Hematopoietic multipotent progenitor cell treated with erythropoietin and hydrocortisone succinate and interleukin-3 and kit ligand, for 6 days (in vitro differentiated cells): ENCODE data around the gene PAIP2B.

Experiments
- DNase-seq: peaks from one replicate; pipeline ENCODE4 v3.0.0-alpha.2; 2015

PAIP2B gene

DNA sequence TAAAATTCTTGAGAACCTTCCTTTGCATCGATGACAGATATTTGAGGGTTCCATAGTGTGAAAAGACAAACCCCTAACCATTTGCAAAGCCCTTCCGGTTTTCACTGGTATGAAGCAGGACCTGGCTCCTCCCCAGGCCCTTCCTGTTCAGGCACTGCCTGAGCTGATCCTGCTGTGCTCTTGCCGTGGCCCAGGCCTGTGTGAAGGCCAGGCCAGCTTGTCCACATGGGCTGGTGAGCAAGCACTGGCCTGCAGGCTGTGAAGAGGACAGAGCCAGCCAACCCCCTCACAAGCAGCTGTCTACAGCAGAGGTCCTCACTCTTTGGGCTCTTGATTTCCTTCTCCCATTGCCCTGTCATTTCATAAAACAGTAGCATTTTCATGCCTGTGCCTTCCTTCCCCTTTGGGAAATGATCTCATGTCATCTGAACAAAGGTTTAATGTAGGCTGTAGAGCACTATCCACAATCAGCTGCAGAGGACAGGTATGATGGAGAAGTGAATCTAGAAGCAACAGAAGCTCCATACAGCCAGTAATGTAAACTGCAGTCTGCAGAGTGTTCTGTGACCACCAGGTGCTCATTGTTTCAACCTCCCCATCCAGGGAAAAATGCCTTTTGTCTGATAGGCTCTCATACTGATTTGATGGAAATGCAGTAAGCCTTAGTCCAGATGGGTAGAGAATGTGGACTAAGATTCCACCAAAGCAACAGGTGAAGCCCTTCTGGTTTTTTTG is 76.7 kb downstream of the PAIP2B start:
- no peak for DNase-seq

DNA sequence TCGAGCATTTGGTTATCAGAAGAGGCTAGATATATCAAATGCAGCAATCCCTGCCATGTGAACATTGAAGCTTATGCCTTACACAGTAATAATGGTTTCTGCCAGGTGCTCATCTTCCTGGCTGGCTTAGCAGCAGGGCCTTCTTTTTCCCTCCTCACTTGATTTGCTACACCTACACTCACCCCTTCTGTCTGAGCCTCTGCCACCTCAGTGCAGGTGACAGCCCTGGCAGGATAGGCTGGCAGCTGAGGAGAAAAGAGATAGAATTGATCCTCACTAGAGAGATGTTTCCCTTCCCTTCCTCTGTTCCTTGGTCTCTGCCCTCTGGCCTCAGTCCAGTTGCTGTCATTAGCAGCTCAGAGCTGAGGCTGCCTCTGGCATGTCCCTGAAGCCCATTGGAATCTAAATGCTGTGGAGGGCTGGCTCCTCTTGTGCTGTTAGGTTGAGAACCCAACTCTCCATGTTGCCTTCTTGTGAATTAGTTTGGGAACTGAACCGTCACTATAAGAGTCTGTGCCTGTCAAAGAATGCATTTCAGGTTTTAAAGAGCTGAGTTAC is 78.3 kb downstream of the PAIP2B start:
- no peak for DNase-seq

DNA sequence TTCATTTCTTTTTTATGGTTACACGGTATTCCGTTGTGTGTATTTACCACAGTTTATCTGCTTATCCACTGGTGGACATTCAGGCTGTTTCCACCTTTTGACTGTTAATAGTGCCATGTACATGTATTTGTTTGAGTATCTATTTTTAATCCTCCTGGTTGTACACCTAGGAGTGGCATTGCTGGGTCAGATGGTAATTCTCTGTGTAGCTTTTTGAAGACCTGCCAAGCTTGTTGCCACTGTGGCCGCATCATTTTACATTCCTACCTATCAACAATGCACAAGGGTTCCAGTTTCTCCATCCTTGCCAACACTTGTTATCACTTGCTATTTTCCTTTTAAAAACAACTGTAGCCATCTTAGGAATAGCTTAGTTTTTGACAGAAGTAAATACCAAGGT is 83.1 kb downstream of the PAIP2B start:
- no peak for DNase-seq

DNA sequence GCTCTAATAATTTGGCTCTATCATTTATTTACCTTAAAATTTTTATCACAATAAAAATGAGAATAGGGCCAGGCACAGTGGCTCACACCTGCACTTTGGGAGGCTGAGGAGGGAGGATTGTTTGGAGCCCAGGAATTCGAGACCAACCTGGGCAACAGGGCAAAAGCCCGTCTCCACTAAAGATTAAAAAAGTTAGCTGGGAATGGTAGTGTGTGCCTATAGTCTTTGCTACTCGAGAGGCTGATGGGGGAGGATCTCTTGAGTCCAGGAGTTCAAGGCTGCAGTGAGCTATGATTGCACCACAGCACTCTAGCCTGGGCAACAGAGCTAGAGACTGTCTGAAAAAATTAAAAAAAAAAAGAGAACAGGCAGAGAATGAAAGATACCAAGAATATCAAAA is 90.7 kb downstream of the PAIP2B start:
- DNase-seq: no peak

DNA sequence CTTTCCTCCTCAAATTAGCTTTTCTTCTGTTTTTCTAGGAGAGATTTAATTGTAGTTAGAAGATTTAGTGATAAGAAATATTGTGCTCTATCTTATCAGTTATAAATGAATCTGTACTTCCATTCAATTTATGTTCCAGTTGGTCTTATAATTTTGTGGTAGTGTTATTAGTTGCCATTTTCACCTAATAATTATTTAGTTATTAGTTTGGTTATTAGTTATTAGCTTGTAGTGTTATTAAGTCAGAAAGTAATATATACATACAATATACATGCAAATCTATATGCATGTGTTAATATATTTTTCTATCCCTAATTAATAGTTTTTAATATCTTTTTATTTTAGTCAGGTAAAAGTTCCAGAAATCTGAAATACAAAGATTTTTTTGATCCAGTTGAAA is 93.3 kb downstream of the PAIP2B start:
- no peak for DNase-seq
